Colonic mucosa (tissue), 4 donors: ENCODE data around the gene SPAAR. TPM values are rescaled to one million over a fixed set of nuclear protein-coding genes. Genes with fewer than 3 reads are reported as not detected.

ENCODE experiments used
- DNase-seq: peaks from one replicate; pipeline ENCODE4 v3.0.0-alpha.2; 2020
- H3K27ac ChIP-seq: fragments of 200-600 bp; one replicate; pipeline ENCODE4 v1.8.0; 2021
- H3K27me3 ChIP-seq: fragments of 200-600 bp; one replicate; pipeline ENCODE4 v1.8.0; 2021
- H3K36me3 ChIP-seq: fragments of 200-600 bp; one replicate; pipeline ENCODE4 v1.8.0; 2021
- H3K4me1 ChIP-seq: fragments of 200-600 bp; one replicate; pipeline ENCODE4 v1.8.0; 2021; ENCODE audit warnings: mild to moderate bottlenecking
- H3K4me3 ChIP-seq: fragments of 200-600 bp; one replicate; pipeline ENCODE4 v1.8.0; 2021
- H3K9ac ChIP-seq, 2 donors: one replicate each; pipeline ENCODE4 v1.7.0; 2013; ENCODE audit warnings: control low read depth in 2 of 2, low read depth in 2 of 2, low read length in 2 of 2
- H3K9me3 ChIP-seq: fragments of 200-600 bp; one replicate; pipeline ENCODE4 v1.8.0; 2021
- CTCF ChIP-seq: fragments of 200-600 bp; IDR thresholded peaks from one replicate; pipeline ENCODE4 v1.8.0; 2022; ENCODE audit warnings: antibody characterized with exemption, mild to moderate bottlenecking
- intact Hi-C: fragments of 100-400 bp; cut with DNase I; formaldehyde crosslinking; loops from one replicate; pipeline ENCODE4 v1.14.1; 2022
- total RNA-seq, 2 donors: library from RNA; stranded (reverse); fragmentation: NEBNext Ultra II Directional in 1 of 2; extraction: Animal tissue kit (Norgen Biotek cat#: 25700) in 1 of 2; gene quantifications; one replicate each; pipeline ENCODE4 v1.2.1, GENCODE V29; 2021
- donor health status: healthy.
- donor health status: DM: no; HTN: no; CAD: no.
- donor health status: DM: no; HTN: no; CAD: no.

Gene SPAAR
- total RNA-seq, 2 donors from 2014 or later = 1.1 to 2.6 TPM

DNA sequence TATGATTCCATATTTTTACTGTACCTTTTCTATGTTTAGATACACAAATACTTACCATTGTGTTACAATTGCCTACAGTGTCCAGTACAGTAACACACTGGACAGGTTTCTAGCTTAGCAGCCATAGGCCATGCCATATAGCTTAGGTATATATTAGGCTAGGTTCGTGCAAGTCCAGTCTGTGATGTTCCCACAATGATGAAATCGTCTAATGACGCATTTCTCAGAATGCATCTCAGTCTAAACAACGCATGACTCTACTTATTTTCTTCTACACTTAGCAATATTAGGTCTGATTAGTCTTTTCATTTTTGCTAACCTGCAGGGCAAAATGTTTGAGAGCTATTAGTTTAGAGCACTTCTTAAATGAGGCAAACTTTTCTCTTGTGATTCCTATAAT is 26.0 kb downstream of the SPAAR start:
- H3K27ac ChIP-seq = no peak overlapping the region
- no peaks in the 10 kb centered on the region for H3K4me1 ChIP-seq
- H3K27me3 ChIP-seq = no peaks in the 10 kb centered on the region
- no peak overlapping the region for H3K9ac ChIP-seq
- intact Hi-C loops = no loop called here
- DNase-seq = no peak
- TF ChIP-seq CTCF = no peak
- no peaks in the 10 kb centered on the region for H3K9me3 ChIP-seq
- no peak overlapping the region for H3K4me3 ChIP-seq
- no peaks in the 10 kb centered on the region for H3K36me3 ChIP-seq

DNA sequence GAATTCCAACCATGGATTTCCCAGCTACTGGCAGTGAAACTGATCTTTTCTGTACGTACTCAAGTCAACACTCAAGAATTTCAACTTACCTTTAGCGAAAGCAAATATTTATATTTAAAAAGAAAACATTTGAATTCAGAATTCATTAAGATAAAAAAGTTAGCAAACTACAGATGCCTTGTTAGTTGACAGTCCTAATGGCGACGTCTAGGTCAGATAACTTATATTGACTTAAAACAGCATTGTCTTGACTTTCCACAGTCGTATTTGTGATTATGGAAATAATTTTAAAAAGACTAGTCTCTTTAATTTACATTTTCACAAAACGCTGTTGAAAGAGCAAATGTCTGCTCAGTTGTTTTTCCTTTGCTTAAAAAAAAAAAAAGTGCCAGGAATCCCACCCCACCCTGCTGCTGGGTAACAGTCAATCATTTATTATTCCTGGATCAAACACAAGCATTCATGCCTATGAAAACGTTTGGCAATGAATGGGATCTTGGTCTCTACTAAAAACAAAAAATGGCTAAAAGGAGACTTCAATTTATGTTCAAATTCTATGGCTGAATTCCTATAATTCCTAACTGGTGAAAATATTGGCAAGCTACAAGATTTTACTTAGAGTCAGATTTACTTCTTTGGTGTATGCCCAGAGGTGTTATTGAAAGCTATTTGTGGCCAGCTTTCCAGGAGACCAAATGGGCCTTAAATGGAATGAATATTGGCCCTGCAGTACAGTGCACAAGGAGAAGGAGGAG is 26.6 kb downstream of the SPAAR start:
- no peaks in the 10 kb centered on the region for H3K27me3 ChIP-seq
- H3K9ac ChIP-seq = no peak overlapping the region
- intact Hi-C loops = no loop called here
- H3K36me3 ChIP-seq = no peaks in the 10 kb centered on the region
- no peak for DNase-seq
- no peaks in the 10 kb centered on the region for H3K4me1 ChIP-seq
- TF ChIP-seq CTCF = no peak
- H3K9me3 ChIP-seq = no peaks in the 10 kb centered on the region
- no peak overlapping the region for H3K27ac ChIP-seq
- no peak overlapping the region for H3K4me3 ChIP-seq

GRCh38 chr9:35937227-35937626 is 27.9 kb downstream of the SPAAR start:
- Histone ChIP-seq H3K4me1 (no peaks in the 10 kb centered on the region), H3K9me3 (no peaks in the 10 kb centered on the region), H3K9ac (no peak overlapping the region), H3K27me3 (no peaks in the 10 kb centered on the region), H3K27ac (no peak overlapping the region), H3K4me3 (no peak overlapping the region), H3K36me3 (no peaks in the 10 kb centered on the region)
- intact Hi-C loops = no loop called here
- no peak for DNase-seq
- no peak for TF ChIP-seq CTCF

GRCh38 chr9:35938474-35939356 is 29.4 kb downstream of the SPAAR start:
- Histone ChIP-seq H3K36me3 (no peaks in the 10 kb centered on the region), H3K4me1 (no peaks in the 10 kb centered on the region), H3K9ac (no peak overlapping the region), H3K27ac (no peak overlapping the region), H3K9me3 (no peaks in the 10 kb centered on the region), H3K27me3 (no peaks in the 10 kb centered on the region), H3K4me3 (no peak overlapping the region)
- no peak for TF ChIP-seq CTCF
- no peak for DNase-seq
- intact Hi-C loops = no loop called here

GRCh38 chr9:35939679-35940250 is 30.5 kb downstream of the SPAAR start:
- intact Hi-C loops = no loop called here
- no peak for DNase-seq
- Histone ChIP-seq H3K36me3 (no peaks in the 10 kb centered on the region), H3K4me3 (no peak overlapping the region), H3K27me3 (no peaks in the 10 kb centered on the region), H3K27ac (no peak overlapping the region), H3K4me1 (peaks cover under 1% of the 10 kb centered on the region), H3K9ac (no peak overlapping the region), H3K9me3 (no peaks in the 10 kb centered on the region)
- no peak for TF ChIP-seq CTCF
